ENCODE results near the gene PIKFYVE. TPM values are rescaled to one million over a fixed set of nuclear protein-coding genes. Genes with fewer than 3 reads are reported as not detected.

Gene PIKFYVE
- total RNA-seq, 1 experiment from 2014 or later, result 22.8 TPM

GRCh38 chr2:208379192-208379591 is 113.1 kb downstream of the PIKFYVE start:
- no TSS peak for BruUV-seq (replicated peaks)
- ChIA-PET CTCF (interaction anchor here (0.6 to 1.4 kb wide), 2 partner anchors 13 to 216 kb away, joined by 3 read pairs; no protein-coding TSS in a partner anchor), POLR2A (no interaction called here)
- no peak for DNase-seq (ENCODE audit: unreplicated experiment)
- intact Hi-C loops (cut with micrococcal nuclease), result loop anchor here (10.0 kb wide), 1 partner anchor 274 kb away; no protein-coding TSS in a partner anchor
- no peak overlapping the region for H3K4me3 Mint-ChIP-seq (ENCODE audit: unreplicated experiment)
- no peak overlapping the region for H3K27ac Mint-ChIP-seq (ENCODE audit: low read depth, unreplicated experiment)
- H3K9me3 Mint-ChIP-seq (ENCODE audit: unreplicated experiment), result no peaks in the 10 kb centered on the region
- H3K36me3 Mint-ChIP-seq (ENCODE audit: insufficient read depth, unreplicated experiment), result no peaks in the 10 kb centered on the region
- H3K27me3 Mint-ChIP-seq (ENCODE audit: insufficient read depth, unreplicated experiment), result peaks cover 25% of the 10 kb centered on the region
- no peaks in the 10 kb centered on the region for H3K4me1 Mint-ChIP-seq (ENCODE audit: insufficient read depth, unreplicated experiment)
- TF ChIP-seq CTCF (IDR thresholded peaks at IDR 0.05; ENCODE audit: unreplicated experiment), result no peak

- intact Hi-C loops (cut with micrococcal nuclease), result no loop called here
- Mint-ChIP-seq H3K27me3 (ENCODE audit: insufficient read depth, unreplicated experiment) (peaks cover 28% of the 10 kb centered on the region), H3K4me3 (ENCODE audit: unreplicated experiment) (no peak overlapping the region), H3K36me3 (ENCODE audit: insufficient read depth, unreplicated experiment) (no peaks in the 10 kb centered on the region), H3K4me1 (ENCODE audit: insufficient read depth, unreplicated experiment) (no peaks in the 10 kb centered on the region), H3K9me3 (ENCODE audit: unreplicated experiment) (no peaks in the 10 kb centered on the region), H3K27ac (ENCODE audit: low read depth, unreplicated experiment) (no peak overlapping the region)
- no TSS peak for BruUV-seq (replicated peaks)
- ChIA-PET POLR2A (no interaction called here), CTCF (no interaction called here)
- no peak for DNase-seq (ENCODE audit: unreplicated experiment)
- TF ChIP-seq CTCF (IDR thresholded peaks at IDR 0.05; ENCODE audit: unreplicated experiment), result no peak
Measured at GRCh38 chr2:208384637-208385036, 118.6 kb downstream of the PIKFYVE start.

- Mint-ChIP-seq H3K4me3 (ENCODE audit: unreplicated experiment) (no peak overlapping the region), H3K27ac (ENCODE audit: low read depth, unreplicated experiment) (no peak overlapping the region), H3K36me3 (ENCODE audit: insufficient read depth, unreplicated experiment) (no peaks in the 10 kb centered on the region), H3K27me3 (ENCODE audit: insufficient read depth, unreplicated experiment) (peaks cover 28% of the 10 kb centered on the region), H3K9me3 (ENCODE audit: unreplicated experiment) (no peaks in the 10 kb centered on the region), H3K4me1 (ENCODE audit: insufficient read depth, unreplicated experiment) (no peaks in the 10 kb centered on the region)
- TF ChIP-seq CTCF (IDR thresholded peaks at IDR 0.05; ENCODE audit: unreplicated experiment), result no peak
- POLR2A ChIA-PET, result no interaction called here
- intact Hi-C loops (cut with micrococcal nuclease), result no loop called here
- no TSS peak for BruUV-seq (replicated peaks)
- no peak for DNase-seq (ENCODE audit: unreplicated experiment)
- CTCF ChIA-PET, result interaction anchor here (1.1 to 8.2 kb wide), 3 partner anchors 9 to 948 kb away, joined by 4 to 54 read pairs (median 7); no protein-coding TSS in a partner anchor
Measured at GRCh38 chr2:208386541-208386940, 120.5 kb downstream of the PIKFYVE start.

GRCh38 chr2:208389940-208390339 is 123.9 kb downstream of the PIKFYVE start:
- no peaks in the 10 kb centered on the region for H3K36me3 Mint-ChIP-seq (ENCODE audit: insufficient read depth, unreplicated experiment)
- intact Hi-C loops (cut with micrococcal nuclease), result no loop called here
- no peaks in the 10 kb centered on the region for H3K4me1 Mint-ChIP-seq (ENCODE audit: insufficient read depth, unreplicated experiment)
- CTCF ChIA-PET, result interaction anchor here (1.7 to 8.2 kb wide), 2 partner anchors 16 to 945 kb away, joined by 5 to 54 read pairs; no protein-coding TSS in a partner anchor
- DNase-seq (ENCODE audit: unreplicated experiment), result no peak
- POLR2A ChIA-PET, result interaction anchor here (0.6 kb wide), 1 partner anchor 1171 kb away, joined by 3 read pairs; no protein-coding TSS in a partner anchor
- BruUV-seq (replicated peaks), result no TSS peak
- H3K9me3 Mint-ChIP-seq (ENCODE audit: unreplicated experiment), result no peaks in the 10 kb centered on the region
- H3K4me3 Mint-ChIP-seq (ENCODE audit: unreplicated experiment), result no peak overlapping the region
- TF ChIP-seq CTCF (IDR thresholded peaks at IDR 0.05; ENCODE audit: unreplicated experiment), result no peak
- H3K27me3 Mint-ChIP-seq (ENCODE audit: insufficient read depth, unreplicated experiment), result no peaks in the 10 kb centered on the region
- no peak overlapping the region for H3K27ac Mint-ChIP-seq (ENCODE audit: low read depth, unreplicated experiment)

Data from MCF 10A (cell line).